Mucosa of descending colon (tissue), 3 donors: ENCODE results near the gene DIAPH2. TPM values are rescaled to one million over a fixed set of nuclear protein-coding genes. Genes with fewer than 3 reads are reported as not detected.

Experiments used
- ATAC-seq: fragments of 200-7000 bp; cut with Tn5 transposase; one replicate; pipeline ENCODE4 v1.9.1; 2020; ENCODE audit warnings: mild to moderate bottlenecking, moderate library complexity
- DNase-seq, 3 donors: peaks; one replicate each; pipeline ENCODE4 v3.0.0-alpha.2; 2020
- H3K36me3 ChIP-seq: fragments of 200-600 bp; one replicate; pipeline ENCODE4 v1.8.0; 2021; ENCODE audit warnings: low read depth, mild to moderate bottlenecking
- H3K4me1 ChIP-seq: fragments of 200-600 bp; one replicate; pipeline ENCODE4 v1.8.0; 2021; ENCODE audit warnings: low read depth, mild to moderate bottlenecking
- H3K4me3 ChIP-seq: fragments of 200-600 bp; one replicate; pipeline ENCODE4 v1.8.0; 2021; ENCODE audit warnings: mild to moderate bottlenecking
- H3K9me3 ChIP-seq: fragments of 200-600 bp; one replicate; pipeline ENCODE4 v1.8.0; 2021; ENCODE audit warnings: mild to moderate bottlenecking
- CTCF ChIP-seq: fragments of 200-600 bp; IDR thresholded peaks from one replicate; pipeline ENCODE4 v1.8.0; 2022; ENCODE audit warnings: antibody characterized with exemption, mild to moderate bottlenecking
- intact Hi-C, 2 donors: fragments of 100-400 bp; cut with DNase I in 1 of 2; cut with micrococcal nuclease in 1 of 2; formaldehyde crosslinking; loops; one replicate each; pipeline versions ENCODE4 v1.11.0 to v1.11.1; 2022; cut with DNase I, micrococcal nuclease
- total RNA-seq, 3 donors: library from RNA; stranded (reverse); fragmentation: NEBNext Ultra II Directional in 2 of 3; extraction: Animal tissue kit (Norgen Biotek cat#: 25700) in 2 of 3; gene quantifications; one replicate each; pipeline versions ENCODE4 v1.2.1 to v1.2.4, GENCODE V29; 2021 to 2023
- donor health status: DM: no; HTN: no; CAD: no; lungs with moderate emphysema.
- donor health status: DM: no; HTN: no; CAD: no.
- donor health status: DM: no; HTN: yes; CAD: no.

The DIAPH2 gene
- total RNA-seq, 3 donors from 2014 or later, result 26.7 to 40.2 (median 29.6) TPM

- no peaks in the 10 kb centered on the region for H3K36me3 ChIP-seq
- no peak for TF ChIP-seq CTCF
- H3K4me3 ChIP-seq, result no peak overlapping the region
- intact Hi-C loops, result no loop called here
- ATAC-seq, result no peak
- H3K4me1 ChIP-seq, result no peaks in the 10 kb centered on the region
- DNase-seq, result no peak
- H3K9me3 ChIP-seq, result no peaks in the 10 kb centered on the region
Observed at GRCh38 chrX:97155816-97156215, 471.2 kb downstream of the DIAPH2 start.

GRCh38 chrX:97158269-97158668 lies 473.6 kb downstream of the DIAPH2 start:
- no peaks in the 10 kb centered on the region for H3K9me3 ChIP-seq
- no peak overlapping the region for H3K4me3 ChIP-seq
- intact Hi-C loops, result no loop called here
- DNase-seq, result no peak
- TF ChIP-seq CTCF, result no peak
- H3K4me1 ChIP-seq, result no peaks in the 10 kb centered on the region
- no peaks in the 10 kb centered on the region for H3K36me3 ChIP-seq
- ATAC-seq, result no peak

GRCh38 chrX:97159916-97160800 lies 475.5 kb downstream of the DIAPH2 start:
- no peaks in the 10 kb centered on the region for H3K36me3 ChIP-seq
- no peaks in the 10 kb centered on the region for H3K4me1 ChIP-seq
- no peak overlapping the region for H3K4me3 ChIP-seq
- no peaks in the 10 kb centered on the region for H3K9me3 ChIP-seq
- DNase-seq (peak in 1 of 3 donors; percentile 55), ATAC-seq (peak; percentile 77)
- intact Hi-C loops, result no loop called here
- TF ChIP-seq CTCF, result no peak

GRCh38 chrX:97167333-97167732 lies 482.7 kb downstream of the DIAPH2 start:
- no peak for TF ChIP-seq CTCF

GRCh38 chrX:97168646-97169045 lies 484.0 kb downstream of the DIAPH2 start:
- Histone ChIP-seq H3K4me1 (no peaks in the 10 kb centered on the region), H3K9me3 (no peaks in the 10 kb centered on the region), H3K36me3 (no peaks in the 10 kb centered on the region), H3K4me3 (no peak overlapping the region)
- no peak for ATAC-seq
- DNase-seq, result no peak
- no peak for TF ChIP-seq CTCF
- intact Hi-C loops, result no loop called here

More at GRCh38 chrX:97167333-97167732, 482.7 kb downstream of the DIAPH2 start:
- ATAC-seq (no peak), DNase-seq (no peak)
- H3K4me3 ChIP-seq, result no peak overlapping the region
- H3K36me3 ChIP-seq, result no peaks in the 10 kb centered on the region
- no peaks in the 10 kb centered on the region for H3K4me1 ChIP-seq
- no peaks in the 10 kb centered on the region for H3K9me3 ChIP-seq
- intact Hi-C loops, result no loop called here
